HL-60 (cell line): ENCODE measurements around the gene GALNS.
A peak's percentile ranks its signal among the peaks of the same experiment; 100 is the strongest.

ENCODE experiments used
- DNase-seq, 2 experiments: peaks; one replicate each; pipeline ENCODE4 v3.0.0-alpha.2; 2010 to 2020; ENCODE audit warnings: low read depth in 1 of 2, low spot score in 1 of 2
- H3K27ac ChIP-seq: fragments of 250-450 bp; sonication (Bioruptor Pico); replicated peaks from 2 replicates; pipeline ENCODE4 v1.5.1; 2020; ENCODE audit warnings: mild to moderate bottlenecking, moderate library complexity
- H3K27me3 ChIP-seq: fragments of 250-450 bp; sonication (Bioruptor Pico); 2 replicates; pipeline ENCODE4 v1.5.1; 2021; ENCODE audit warnings: mild to moderate bottlenecking, moderate library complexity; ENCODE audit not compliant: insufficient read depth, poor library complexity, severe bottlenecking
- H3K4me3 ChIP-seq: replicated peaks from 2 replicates; pipeline ENCODE4 v1.5.1; 2011; ENCODE audit warnings: mild to moderate bottlenecking, control low read depth, low read length; ENCODE audit not compliant: insufficient read depth
- CTCF ChIP-seq: IDR thresholded peaks from one replicate; pipeline ENCODE4 v1.5.1; 2011; ENCODE audit warnings: low read length, control low read depth, inconsistent platforms; ENCODE audit not compliant: insufficient read depth
- GABPA ChIP-seq: IDR thresholded peaks from 2 replicates; pipeline ENCODE4 v1.6.1; 2012; ENCODE audit warnings: low read depth
- POLR2AphosphoS5 ChIP-seq: IDR thresholded peaks from 2 replicates; pipeline ENCODE4 v1.6.1; 2012; ENCODE audit warnings: low read depth
- REST ChIP-seq: IDR thresholded peaks from 2 replicates; pipeline ENCODE4 v1.6.1; 2012; ENCODE audit warnings: low read depth; ENCODE audit not compliant: insufficient replicate concordance
- SPI1 ChIP-seq: IDR thresholded peaks from 2 replicates; pipeline ENCODE4 v1.6.1; 2012; ENCODE audit warnings: low read depth, mild to moderate bottlenecking, borderline replicate concordance

GALNS gene

GRCh38 chr16:88855176-88855575 lies 1.6 kb downstream of the GALNS start:
- H3K4me3 ChIP-seq = peak overlapping the region; percentile 6; the same call in 1 of the 2 replicates
- no peak for DNase-seq
- H3K27ac ChIP-seq = peak overlapping the region; percentile 58
- TF ChIP-seq REST (no peak), POLR2AphosphoS5 (no peak), CTCF (no peak), GABPA (no peak)
- no peaks in the 10 kb centered on the region for H3K27me3 ChIP-seq

GRCh38 chr16:88854306-88855111 lies 2.2 kb downstream of the GALNS start:
- peak; percentile 27 to 51 for DNase-seq
- TF ChIP-seq CTCF = no peak
- no peak for TF ChIP-seq REST
- no peak for TF ChIP-seq POLR2AphosphoS5
- TF ChIP-seq GABPA = no peak
- no peak for TF ChIP-seq SPI1
- H3K4me3 ChIP-seq = no peak overlapping the region
- H3K27ac ChIP-seq = peak overlapping the region; percentile 58
- H3K27me3 ChIP-seq = no peaks in the 10 kb centered on the region

- Histone ChIP-seq H3K27me3 (no peaks in the 10 kb centered on the region), H3K27ac (peak overlapping the region; percentile 31), H3K4me3 (no peak overlapping the region)
- DNase-seq = peak in 1 of 2 experiments; percentile 25
- TF ChIP-seq REST (no peak), GABPA (no peak), POLR2AphosphoS5 (no peak)
Measured at GRCh38 chr16:88853325-88853941, 3.3 kb downstream of the GALNS start.
